Stimulated activated CD4-positive, alpha-beta T cell treated with anti-CD3 and anti-CD28 coated beads, Interleukin-4, amount 100 ng/mL, for 24 hours (primary cell): ENCODE data around the gene LZTS3.
"Not testable (repeated sequence)": the region's sequence is repeated elsewhere in the genome, so short reads cannot be mapped to it uniquely, and the experiment has no call there.

Experiments used
- DNase-seq: peaks from one replicate; pipeline ENCODE4 v3.0.0-alpha.2; 2020

LZTS3 gene

DNA sequence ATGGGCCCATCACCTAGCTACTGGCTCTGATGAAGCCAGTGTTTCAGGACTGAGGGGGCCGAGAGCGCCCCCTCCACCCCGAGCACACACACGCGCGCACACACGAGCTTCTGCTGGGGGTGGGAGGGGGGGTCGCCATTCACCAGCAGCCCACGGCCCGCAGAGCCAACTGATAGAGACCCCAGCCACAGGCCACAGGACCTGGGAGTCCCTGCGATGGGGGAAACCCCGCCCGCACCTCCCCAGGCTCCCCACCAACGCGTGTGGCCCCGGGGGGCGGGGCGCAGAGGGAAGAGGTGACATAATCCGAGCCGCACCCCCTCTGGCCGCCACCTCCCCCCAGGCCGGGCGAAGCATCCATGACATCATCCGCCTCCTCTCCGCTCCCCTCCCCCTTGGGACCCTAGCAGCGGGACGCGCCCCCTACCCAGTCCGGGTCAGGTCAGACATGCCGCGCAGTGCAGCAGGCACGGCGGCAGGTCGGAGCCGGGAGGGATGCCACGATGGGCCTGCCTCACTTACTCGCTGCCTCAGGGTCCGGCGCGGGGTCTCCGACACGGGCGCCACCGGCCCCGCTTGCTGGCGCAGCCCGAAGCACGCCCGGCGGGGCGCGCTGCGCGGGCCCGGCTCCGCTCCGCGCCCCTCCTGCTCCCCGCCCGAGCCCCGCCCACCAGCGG is at the start of gene LZTS3:
TSS of gene LZTS3 (minus strand) at position 617 of the 677 bp plus-strand sequence. CDS start 6,386 bp downstream, outside the sequence.
- peak; percentile 78 for DNase-seq

DNA sequence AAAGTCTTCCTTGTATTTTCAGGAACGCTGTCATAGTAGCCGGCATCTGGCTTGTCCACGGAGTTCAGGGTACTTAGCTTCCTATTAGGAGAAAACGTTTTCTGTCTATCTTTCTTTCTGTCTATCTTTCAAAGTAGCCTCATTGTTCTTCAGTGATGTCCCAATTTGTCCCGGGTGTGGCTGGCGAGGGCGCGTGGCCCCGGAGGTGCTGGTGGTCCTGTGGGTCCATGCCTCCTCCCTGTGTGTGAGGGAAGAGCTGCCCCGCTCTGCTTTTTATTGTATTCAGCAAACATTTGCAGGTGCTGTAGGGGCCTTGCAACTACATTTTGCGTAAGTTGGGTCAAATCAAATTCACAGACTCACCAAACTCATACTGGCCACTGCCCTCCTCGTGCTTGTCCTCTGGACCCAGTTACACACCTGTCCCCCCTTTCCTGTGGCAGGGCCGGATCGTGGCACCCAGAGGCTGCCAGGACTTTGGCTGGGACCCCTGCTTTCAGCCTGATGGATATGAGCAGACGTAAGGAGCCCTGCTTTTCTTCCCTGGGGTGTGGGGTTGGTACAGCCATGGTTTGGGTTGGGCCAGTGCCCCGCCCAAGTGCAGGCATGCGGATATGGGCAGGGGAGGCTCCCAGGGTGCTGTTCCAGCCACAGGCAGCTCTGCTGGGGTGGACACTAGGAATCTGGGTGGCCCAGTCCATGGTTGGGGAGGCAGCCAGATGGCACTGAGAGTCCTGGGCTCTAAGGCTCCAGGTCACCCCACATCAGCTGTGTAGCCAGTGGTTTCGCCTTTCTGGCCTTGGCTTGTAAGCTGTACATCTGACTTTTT is 48.3 kb upstream of the LZTS3 start:
- no peak for DNase-seq

DNA sequence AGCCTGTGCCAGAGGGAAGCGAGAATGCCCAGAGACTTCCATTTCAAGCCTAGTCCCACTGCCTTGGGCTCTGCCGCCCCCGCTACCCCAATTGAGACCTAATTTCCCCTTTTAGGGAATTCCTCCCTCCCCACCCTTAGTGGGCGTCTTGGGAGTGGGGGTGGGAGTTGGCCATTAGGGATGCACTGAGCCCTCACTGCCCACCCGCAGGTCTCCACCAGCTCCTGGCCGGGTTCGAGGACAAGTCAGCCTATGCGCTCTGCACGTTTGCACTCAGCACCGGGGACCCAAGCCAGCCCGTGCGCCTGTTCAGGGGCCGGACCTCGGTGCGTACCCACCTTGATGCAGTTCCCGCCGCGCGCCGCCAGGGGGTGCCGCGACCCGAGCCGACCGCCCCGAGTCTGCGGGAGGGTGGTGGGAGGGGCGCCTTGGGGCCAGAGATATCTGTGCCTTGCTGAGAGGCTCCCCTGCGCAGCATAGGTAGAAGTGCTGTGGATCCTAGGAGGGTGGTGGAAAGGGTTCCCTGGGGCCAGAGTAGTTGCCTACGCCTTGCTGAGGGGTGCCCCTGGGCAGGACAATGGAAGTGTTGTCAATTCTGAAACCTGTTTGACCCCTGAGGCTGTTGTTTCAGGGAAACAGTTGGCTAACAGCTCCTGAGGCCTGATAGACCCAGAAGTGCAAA is 45.1 kb upstream of the LZTS3 start:
- peak; percentile 80 for DNase-seq

DNA sequence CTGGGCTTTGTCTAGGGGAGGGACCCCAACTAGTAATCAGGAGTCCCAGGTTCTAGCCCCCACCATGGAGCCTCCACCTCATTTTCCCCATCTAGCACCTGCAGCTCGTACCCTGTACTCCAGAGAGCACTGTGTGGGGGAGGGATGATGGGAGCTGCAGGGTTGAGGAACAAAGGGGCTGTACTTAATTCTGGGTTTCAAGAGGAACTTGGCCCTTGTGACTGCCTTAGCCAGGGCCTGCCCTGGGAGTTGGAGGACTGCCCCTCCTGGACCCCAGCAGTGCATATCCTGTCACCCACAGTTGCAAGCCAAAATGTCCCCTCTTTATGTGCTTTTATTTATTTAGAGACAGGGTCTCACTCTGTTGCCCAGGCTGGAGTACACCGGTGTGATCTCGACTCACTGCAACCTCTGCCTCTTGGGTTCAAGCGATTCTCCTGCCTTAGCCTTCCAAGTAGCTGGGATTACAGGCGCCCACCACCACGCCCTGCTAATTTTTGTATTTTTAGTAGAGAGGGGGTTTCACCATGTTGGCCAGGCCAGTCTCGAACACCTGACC is 42.1 kb upstream of the LZTS3 start:
- not testable (repeated sequence) for DNase-seq

DNA sequence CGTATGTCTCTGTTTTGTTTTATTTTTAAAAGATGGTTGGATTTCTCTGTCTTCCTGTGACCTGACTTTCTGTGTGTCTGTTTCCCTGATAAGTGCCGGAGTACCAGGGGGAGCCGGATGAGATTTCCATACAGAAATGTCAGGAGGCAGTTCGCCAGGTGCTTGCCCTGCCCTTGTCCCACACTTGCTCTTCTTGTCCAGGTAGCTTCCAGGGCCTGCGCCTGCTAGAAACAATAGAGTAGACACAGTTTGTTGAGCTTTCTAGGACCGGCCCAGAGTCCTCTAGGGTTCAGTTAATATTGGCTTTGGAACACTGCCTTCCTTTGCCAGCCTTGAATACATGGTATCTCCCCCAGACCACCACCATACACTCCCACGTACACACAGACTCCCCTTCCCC is 39.9 kb upstream of the LZTS3 start:
- DNase-seq, result no peak

DNA sequence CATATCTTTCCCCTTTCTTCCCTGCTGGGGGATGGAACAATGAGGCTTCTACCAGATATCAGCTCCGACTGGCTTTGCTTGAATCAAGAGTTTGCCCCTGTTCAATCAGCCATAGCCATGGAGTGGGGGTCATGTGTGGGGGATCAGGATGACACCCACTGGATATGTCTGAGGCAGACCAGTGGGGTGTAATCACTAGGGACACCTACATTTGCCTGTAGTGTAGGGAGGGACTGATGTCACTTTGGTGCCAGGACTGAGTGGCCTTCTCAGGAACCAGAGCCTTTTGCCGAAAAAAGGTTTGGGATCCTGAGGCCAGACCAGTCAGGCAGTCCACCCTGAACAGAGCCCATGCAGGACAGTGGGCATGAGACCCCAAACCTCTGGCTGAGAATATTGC is 37.0 kb upstream of the LZTS3 start:
- no peak for DNase-seq

DNA sequence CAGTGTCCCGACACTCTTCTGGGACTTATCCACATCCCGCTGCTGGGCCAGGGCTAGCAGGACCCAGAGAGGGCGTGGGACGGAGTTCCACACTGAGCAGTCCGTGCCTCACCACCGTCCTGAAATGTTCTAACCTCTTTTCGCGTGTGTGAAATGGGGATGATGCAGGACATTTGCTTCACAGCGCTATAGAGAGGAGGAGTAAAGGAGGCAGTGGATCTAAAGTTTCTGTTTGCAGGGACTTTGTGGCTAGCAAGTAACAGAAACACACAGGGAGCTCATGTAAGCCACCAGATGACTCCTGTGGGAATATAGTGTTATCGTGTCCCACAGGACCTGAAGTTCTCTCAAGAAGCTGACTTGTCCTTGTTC is 36.6 kb upstream of the LZTS3 start:
- DNase-seq, result no peak

DNA sequence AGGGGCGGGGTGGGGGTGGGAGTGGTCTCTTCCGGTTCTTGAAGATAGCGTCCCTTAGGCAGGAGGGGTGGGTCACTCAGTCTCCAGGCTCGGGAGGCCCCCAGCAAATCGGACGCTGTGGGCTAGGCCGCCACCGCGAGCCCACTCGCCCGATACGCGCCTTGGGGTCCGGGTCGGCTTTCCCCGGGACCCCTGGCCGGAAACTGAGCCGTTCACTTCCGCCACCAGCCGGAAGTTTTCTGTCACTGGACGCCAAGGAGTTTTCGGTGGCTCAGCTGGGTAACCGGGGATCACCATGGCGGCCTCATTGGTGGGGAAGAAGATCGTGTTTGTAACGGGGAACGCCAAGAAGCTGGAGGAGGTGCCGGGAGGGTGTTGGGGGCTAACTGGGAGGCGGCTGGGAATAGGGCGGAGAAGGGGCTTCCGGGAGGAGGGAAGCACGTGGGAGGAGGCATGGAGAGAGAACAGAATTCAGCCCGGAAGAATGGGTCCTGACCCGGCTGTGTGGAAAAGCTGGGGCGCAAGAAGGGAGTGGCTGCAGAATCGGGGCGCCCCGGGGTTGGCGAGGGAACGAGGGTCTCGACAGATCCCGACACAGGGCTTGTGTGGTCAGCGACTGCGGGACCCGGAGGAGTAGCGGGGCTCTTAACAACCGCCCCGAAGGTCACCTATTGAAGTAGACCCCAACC is 36.1 kb upstream of the LZTS3 start, which contains the start of gene ITPA:
TSS of gene ITPA (plus strand) at position 242 of the 689 bp plus-strand sequence. CDS start at position 296, 54 bp downstream.
- peak; percentile 69 for DNase-seq

DNA sequence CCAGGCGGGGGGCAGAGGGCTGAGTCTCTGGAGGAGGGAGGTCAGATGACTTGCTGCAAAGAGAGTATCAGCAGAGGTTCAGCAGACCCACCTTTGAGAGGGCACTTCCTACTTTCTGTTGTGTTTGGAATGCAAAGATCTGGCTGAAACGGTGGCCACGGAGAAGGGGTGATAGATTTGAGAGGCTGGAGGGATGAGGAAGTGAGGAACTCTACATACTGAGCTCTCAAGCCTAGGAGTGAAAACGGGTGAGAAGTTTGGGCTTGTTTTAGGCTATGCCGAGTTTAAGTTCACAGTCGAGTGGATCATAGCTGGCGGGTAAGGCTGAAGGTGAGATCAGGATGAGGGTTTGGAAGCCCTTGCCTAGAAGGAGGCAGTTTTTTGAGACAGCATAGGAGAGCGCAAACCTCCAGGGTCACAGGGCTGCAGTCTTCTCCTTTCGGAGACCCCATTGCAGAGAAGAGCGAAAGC is 35.5 kb upstream of the LZTS3 start:
- no peak for DNase-seq

DNA sequence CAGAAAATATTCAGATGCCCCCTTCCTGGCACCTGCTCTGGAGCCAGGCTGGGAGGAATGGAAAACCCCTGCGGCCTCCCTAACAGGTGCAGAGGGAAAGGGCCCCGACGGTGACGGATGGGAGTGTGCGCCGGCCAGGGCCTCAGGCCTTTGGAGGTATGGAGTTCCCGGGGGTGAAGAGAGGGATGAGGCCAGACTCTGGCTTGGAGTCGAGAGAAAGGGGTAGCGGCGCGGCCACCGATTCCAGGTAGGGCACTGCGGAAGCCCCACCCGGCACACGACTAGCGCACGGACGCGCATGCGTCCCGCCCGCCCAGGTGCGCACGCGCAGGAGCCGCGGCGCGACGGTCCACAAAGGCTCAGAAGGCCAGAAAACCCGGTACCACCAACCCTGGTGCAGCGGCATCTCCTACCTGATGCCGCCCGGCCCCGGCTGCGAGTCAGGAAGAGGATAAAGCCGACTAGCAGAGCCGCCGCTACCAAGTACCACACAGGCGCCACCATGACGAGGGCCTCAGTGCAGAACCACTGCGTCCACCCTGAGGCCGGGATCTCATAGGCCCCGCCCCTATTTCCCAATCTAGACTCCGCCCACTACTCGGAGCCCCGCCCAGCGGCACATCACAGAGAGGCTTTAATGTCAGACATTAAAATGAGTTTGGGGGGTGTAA is 30.9 kb upstream of the LZTS3 start, which contains the start of gene DDRGK1:
TSS of gene DDRGK1 (minus strand) at position 559 of the 671 bp plus-strand sequence. CDS start at position 504, 55 bp downstream.
- DNase-seq, result peak; percentile 92

DNA sequence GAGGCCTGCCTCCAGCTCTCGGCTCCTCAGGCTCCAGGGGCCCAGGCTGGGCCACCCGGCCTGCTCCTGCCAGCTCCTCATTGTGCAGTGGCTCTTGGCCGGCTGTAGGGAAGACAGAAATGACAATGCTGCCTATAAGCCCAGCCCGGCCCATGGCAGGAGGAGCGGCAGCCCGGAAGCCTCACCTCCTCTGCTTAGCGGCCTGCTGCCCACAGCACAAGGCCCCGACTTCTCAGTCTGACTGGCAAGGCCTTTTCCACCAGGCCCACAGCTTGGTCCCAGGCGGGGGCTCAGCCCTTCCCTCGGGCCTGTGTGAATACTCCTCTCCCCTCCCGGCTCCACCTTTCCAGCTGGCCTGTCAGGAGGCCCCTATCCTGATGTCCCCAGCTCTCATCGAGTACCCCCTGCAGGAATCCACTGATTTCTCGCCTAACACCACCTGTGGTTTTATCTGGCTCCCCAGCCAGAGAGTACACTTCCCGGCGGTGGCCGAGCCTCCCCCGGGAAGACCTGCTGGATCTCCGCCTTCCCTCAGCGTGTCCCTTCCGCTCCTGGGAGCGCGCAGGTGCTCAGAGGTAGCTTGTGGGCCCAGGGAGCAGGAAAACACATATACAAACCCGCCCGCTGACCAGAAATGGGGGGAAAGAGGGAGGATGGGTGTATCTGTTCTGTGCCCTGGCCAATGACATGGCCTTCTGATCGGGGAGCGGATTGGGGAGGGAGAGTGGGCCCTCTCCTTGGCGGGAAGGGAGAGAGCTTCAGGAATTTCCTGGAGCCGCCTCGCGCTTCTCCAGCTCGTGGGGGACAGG is 30.2 kb upstream of the LZTS3 start:
- DNase-seq, result peak; percentile 36

DNA sequence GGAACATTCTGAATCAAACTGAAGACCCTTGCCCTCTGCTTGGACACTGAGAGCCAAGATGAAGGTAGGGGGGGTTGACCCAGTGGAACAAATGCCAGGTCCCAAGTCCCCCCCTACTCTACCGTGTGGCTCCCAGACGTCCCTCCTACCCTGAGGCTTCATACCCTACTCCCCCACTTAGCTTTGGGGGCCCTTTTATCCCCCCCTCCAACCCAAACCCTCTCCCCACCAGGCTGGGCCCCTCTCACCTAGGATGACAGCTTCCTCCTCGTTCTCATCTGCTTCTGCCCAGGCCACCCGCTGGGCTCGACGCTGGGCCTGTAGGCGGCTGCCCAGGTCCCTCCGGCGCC is 29.6 kb upstream of the LZTS3 start:
- no peak for DNase-seq

DNA sequence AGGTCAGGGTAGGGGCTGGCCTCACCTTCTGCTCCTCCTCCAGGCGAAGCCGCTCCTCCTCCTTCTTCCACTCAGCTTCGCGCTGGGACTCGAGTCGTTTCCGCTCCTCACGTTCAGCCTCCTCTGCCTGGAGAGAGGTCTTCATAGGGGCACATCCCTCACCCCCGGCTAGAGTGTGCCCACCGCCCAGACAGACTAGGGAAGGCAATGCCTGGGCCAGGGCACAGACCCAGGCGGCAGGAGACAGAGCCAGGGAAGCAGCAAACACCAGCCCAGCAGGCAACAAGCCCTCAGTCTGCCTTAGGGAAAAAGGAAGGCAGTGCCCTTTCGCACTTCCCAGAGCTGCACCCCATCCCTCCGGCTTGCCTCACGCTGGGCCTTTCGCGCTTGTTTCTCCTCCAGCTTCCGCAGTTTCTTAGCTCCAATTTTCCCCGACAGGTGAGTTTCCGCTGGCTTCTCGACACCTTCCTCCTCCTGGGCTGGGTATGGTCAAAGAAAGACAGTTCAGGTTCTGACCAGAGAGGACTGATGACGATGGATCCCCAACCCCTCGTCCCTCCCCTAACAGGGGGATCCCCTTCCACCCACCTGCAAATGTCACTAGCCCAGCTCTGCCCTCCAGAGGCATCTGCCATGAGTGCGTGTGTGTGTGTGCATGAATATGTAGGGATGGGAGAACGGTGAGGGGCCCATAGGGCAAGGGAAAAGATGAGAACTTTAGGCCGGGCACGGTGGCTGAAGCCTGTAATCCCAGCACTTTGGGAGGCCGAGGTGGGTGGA is 26.8 kb upstream of the LZTS3 start:
- no peak for DNase-seq

DNA sequence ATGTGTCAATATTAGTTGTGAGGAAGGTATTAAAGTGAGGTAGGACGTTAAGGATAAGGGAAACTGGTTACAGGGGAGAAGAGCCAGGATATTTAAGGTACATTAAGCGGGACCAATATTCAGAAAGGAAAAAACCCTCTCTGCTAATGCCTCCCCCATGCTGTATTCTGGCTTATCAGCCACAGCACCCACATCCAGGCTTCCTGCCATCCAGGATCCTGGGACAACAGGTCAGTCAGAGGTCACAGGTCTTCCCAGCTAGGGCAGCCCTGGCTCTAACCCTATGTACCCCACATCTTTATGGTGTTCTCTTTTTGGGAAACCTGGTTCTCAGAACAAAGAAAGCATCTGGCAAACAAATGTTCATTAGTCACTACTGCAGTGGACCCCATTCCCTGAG is 25.9 kb upstream of the LZTS3 start:
- no peak for DNase-seq

DNA sequence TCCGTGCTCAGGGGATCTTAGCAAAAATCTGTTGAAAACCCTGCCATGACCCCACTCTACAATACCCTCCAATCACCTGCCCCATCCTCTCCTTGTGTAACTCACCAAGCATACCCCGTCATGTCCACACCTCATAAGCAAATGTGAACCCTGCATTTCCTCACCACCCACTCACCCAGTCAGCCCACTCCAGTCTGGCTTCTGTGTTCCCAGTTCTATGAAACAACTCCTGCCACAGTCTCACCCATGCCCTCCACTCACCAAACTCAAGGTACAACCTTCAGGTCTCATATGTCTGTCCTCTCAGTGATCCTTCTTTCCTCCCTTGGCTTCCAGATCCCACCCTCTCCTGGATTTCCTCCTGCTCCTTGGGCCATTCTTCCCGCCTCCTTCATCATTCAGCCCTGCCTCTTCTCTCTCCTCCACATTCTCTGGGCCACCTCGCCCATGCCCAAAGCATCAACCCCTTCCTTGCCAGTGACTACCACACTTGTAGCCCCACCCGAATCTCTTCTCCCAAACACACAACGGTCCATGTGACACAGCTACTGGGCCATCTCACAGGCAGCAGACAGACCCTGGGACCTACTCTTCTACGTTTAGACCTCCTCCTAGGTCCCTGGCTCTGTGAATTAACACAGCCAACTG is 22.4 kb upstream of the LZTS3 start:
- no peak for DNase-seq

DNA sequence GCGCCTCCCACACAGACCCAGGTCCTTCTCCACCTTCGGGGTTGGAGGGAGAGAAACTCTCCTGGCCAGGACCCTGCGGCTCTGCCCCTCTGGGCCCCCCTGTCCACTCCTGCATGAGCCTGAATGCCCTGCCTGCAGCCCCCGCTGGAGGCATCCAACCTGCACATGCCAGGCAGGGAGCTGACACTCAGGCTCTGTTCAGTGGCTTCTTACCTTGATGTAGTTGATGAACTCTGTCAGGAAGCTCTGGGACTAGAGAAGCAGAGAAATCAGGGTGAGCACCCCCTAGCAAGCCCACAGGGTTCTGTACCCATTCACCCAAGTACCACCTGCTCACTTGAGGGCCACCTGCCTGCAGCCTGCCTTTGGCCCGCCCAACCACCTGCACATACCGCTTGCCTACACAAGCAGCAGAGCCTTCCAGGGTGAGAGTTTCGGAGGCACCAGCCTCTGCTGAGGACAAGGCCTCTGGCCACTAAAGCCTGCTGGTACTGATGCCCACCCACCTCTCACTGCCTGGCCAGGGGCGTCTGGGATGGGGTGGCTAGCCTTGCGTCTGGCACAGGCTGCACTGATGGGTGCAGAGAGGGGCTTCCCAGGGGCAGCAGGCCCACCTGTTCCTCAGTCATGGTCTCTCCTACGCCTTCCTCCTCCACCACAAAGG is 21.4 kb upstream of the LZTS3 start:
- no peak for DNase-seq

DNA sequence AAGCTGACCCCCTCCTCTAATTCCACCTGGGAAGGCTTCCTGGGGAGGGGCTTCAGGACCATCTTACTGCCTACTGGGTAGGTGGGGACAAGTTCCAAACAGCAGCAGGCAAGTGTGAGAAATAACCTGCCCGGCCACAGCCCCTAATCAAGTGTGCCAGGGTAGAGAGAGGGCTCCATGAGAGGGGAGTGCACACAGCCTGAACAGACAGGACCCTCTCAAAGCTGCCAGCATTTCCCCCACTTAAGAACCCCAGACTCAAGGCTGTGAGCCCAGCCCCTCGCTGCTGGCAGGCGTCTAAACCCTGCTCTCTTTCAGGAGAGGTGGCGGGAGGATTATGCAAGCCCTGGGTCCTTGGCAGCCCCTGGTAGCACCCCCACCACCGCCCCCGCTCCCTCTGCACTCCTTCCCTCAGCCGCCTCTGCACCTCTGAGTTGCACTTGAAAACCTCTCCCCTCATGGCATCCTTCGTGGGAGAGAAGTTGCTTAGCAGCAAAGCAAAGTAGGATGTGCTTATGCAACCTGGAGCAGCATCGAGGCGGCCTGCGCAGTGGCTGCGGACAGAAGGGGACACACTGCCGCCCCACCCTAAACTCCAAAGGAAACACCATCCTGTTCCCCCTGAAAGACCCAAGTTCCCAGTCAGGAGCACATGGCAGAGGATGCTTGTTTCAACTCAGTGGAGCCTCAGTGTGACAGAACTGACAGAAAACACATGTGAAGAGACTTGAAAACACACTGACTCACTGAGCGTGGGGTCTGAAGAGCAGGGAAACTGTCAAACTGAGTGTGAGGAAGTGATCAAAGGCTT is 20.7 kb upstream of the LZTS3 start:
- no peak for DNase-seq
